HG03159 (cell line): Measurements from ENCODE around the gene GRIK1.
"Not testable (repeated sequence)": the region's sequence is repeated elsewhere in the genome, so short reads cannot be mapped to it uniquely, and the experiment has no call there.

Experiments
- ATAC-seq: cut with Tn5 transposase; IDR thresholded peaks from one replicate; pipeline ENCODE4 v1.9.1; 2021; ENCODE audit warnings: mild to moderate bottlenecking, moderate library complexity; ENCODE audit not compliant: unreplicated experiment

GRIK1 gene

DNA sequence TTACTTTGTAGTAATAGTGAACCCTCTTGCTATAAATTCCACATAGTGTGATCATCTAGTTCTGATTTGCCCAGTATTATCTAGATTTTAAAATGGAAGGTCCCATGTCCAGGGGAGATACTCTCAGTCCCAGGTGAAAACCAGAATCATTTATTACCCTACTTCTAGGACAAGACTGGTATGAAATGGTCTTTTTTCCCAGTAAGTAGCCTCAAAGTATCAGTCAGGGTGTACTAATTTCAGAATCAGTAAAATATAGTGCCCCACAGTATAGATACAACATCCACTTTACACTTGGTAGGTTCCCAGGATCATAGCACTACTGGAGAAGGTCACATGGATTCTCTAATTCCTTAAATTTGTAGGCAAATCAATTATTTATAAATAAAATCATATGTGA, 318.3 kb downstream of the GRIK1 start:
- no peak for ATAC-seq

- ATAC-seq, result no peak
Measured at GRCh38 chr21:29616209-29616751, 323.5 kb downstream of the GRIK1 start.

DNA sequence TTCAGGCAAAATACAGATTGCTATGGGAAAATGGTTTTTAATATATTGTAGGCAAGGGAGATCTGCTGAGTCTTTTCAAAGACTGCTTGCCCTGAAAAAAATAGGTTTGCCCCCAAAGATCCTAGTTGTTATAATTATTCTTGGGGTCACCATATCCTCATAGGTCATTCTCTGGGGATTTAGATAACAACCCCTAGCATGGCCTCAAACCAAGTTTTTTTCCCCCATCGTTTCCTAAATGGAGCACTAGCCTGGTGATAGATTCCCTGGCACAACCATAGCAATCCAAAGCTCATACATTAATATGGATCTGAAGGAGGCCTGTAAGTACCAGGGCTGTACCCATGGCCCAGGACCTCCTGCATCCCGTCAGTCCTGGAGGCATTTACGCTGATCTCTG, 325.9 kb downstream of the GRIK1 start:
- ATAC-seq, result no peak

- ATAC-seq, result no peak
Measured at GRCh38 chr21:29613021-29613420, 326.8 kb downstream of the GRIK1 start.

GRCh38 chr21:29610779-29611360, 328.9 kb downstream of the GRIK1 start:
- ATAC-seq, result no peak

DNA sequence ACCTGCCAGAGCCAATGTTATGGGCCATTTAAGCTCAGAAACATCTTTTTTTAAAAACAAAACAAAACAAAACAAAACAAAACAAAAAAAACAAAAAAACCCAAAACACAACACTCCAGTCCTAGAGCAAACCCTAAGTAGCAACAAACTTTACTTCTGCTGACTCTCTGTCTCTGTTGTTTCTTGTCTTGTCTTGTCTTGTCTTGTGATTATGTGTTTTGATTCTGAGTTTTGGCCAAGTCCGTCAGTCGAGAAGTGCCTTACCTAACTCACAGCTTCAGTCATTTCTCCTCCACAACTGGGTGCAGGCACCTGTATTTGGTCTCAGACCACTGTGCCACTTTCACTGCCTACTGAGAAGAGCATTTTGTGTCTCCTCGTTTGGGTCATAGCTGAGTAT, 333.2 kb downstream of the GRIK1 start:
- no peak for ATAC-seq

GRCh38 chr21:29605219-29605618, 334.6 kb downstream of the GRIK1 start:
- ATAC-seq, result not testable (repeated sequence)

DNA sequence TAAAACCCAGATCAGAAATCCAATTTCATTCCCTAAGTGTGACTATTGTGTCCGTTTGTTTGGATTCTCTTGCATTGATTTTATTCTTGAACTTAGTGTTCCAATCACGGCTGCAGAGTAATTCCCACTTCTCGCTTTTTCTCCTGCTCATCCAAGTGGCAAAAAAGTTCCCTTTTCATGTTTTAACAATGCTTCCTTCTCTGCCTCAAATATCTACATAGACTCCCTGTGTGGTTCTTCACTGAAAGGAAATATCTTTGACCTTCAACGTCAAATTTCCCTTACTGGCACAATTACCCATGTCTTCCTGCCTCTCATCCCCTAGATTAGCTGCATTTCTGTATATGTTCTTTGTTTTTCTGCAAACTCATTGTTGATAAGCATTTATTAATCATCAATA, 335.7 kb downstream of the GRIK1 start:
- ATAC-seq, result no peak

GRCh38 chr21:29601047-29601446, 338.7 kb downstream of the GRIK1 start:
- ATAC-seq, result no peak

DNA sequence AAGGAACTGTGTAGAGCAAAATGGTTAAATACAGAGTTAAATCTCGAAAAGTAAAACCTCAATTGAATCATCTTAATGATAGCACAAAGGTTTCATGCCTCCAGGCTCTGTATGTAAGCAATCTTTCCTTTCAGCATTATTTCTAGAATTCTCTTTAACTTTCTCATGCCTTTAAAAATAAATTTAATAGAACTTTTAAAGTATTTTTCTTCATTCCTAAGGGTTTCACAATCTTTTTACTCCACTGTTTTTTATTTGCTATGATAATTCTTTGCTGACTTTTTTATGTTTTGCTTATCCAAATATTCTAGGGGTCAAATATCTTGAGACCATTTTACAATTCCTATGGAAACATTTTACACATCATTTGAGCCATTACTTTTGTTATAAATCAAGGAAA, 353.1 kb downstream of the GRIK1 start:
- ATAC-seq, result no peak

DNA sequence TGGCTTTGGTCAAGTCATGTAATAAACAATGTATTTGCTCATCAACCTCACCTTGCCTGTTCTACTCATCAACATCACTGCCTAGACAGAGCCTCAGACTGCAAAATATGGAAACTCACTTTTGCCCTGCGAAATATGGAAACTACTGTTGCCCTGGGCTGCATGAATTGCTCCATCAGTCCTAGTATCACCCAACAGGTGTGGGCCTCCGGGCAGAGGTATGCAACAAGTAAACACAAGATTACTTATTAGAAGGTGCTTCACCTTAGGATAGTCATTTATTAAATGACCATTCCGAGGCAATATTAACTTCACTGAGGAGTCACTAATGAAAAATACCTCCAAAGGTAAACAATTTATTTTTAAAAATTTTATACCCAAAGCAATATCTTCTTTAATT, 354.3 kb downstream of the GRIK1 start:
- ATAC-seq, result no peak

- no peak for ATAC-seq
Measured at GRCh38 chr21:29583424-29583924, 356.3 kb downstream of the GRIK1 start.

DNA sequence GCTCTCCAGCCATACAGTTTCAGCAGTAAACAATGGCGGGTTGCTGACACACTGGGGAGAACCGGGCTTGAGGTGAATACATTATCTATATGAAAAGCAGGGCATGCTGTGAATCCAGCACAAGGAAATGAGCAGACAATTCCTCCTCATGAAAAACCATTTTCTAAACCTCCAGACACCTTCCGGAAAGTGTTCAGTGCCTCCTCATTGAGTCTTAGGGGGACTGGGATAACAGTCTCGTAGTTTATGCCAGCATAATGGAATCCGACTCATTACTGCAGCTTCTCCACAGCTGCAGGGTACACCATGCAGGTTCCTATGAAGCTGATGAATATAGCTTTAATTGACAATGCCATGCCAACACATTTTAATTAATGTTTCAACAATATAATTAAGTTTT, 356.9 kb downstream of the GRIK1 start:
- no peak for ATAC-seq

GRCh38 chr21:29581393-29581792, 358.4 kb downstream of the GRIK1 start:
- ATAC-seq, result no peak

GRCh38 chr21:29580732-29581285, 359.0 kb downstream of the GRIK1 start:
- no peak for ATAC-seq

GRCh38 chr21:29578306-29578705, 361.5 kb downstream of the GRIK1 start:
- ATAC-seq, result no peak

DNA sequence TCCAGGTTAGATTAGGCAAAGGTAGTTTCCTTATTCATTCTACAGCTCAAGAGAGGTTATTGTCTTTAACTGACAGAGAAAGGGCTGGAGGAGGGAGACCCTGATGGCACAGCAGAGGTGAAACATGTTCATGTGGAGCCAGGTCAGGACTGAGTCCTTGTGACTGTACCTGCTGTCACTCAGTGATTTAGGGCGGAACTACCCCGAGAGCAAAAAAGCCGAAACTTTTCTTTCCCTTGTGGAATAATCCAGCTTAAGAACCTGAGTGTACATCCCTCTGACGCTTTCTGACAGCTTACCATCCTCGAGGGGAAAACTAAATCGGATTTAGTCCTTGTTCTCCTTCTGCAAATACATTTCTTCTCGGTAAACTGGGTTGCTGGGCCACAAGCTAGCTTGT, 367.8 kb downstream of the GRIK1 start:
- ATAC-seq, result no peak

GRCh38 chr21:29568020-29568697, 371.6 kb downstream of the GRIK1 start:
- ATAC-seq, result no peak

DNA sequence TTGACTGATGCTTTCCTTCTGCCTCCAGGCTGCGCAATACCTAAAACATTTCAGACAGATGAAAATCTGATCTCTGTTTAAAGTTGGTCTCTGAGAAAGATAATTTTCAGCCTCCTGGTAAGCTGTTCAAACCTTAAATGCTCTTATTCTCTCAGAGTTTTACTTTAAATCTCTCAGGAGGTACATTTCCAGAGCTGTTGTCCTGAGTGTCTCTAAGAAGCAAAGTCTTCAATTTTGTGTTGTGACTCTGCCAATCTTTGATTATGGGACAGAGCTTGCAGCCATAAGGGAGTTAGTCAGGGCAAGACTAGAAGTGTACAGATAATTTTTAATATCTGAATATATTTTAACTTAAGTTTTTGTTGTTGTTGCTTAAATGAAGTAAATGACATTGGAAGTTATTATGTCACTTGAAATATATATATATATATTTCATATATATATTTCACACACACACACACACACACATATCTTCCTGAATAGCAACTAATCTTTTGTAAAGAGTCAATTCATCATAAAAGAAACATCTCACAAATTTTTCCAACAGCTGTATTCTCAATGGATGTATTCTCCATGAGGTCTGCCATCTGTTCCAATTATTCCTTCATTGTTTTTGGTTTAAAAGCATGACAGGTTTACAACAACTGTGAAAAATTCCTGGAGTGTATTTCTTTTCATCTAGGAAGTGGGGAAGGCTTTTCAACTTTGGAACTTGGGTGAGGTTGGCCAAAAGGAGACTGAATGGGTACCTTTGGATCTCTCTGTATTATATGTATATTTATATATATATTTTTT, 381.7 kb downstream of the GRIK1 start:
- no peak for ATAC-seq

DNA sequence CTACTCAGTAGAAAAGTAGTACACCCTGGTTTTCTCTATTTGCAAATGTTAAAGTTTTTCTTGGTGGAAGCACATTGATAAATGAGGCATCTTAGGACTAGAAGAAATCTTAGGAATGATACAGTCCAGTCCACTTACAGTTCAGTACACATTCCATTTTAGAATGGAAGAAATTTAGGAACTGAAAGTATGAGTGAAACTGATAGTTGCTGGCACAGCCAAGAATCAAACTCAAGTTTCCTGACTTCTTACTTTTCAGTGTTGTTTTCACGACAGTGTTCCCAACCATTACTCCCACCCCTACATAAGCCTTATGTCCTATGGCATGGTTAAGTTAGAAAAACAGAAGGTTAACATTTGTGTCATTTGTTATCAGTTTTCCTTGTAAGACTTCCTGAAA, 382.6 kb downstream of the GRIK1 start:
- no peak for ATAC-seq

GRCh38 chr21:29555601-29556000, 384.2 kb downstream of the GRIK1 start:
- ATAC-seq, result no peak
